ENCODE data around the gene HOXB7.

HOXB7 gene

DNA sequence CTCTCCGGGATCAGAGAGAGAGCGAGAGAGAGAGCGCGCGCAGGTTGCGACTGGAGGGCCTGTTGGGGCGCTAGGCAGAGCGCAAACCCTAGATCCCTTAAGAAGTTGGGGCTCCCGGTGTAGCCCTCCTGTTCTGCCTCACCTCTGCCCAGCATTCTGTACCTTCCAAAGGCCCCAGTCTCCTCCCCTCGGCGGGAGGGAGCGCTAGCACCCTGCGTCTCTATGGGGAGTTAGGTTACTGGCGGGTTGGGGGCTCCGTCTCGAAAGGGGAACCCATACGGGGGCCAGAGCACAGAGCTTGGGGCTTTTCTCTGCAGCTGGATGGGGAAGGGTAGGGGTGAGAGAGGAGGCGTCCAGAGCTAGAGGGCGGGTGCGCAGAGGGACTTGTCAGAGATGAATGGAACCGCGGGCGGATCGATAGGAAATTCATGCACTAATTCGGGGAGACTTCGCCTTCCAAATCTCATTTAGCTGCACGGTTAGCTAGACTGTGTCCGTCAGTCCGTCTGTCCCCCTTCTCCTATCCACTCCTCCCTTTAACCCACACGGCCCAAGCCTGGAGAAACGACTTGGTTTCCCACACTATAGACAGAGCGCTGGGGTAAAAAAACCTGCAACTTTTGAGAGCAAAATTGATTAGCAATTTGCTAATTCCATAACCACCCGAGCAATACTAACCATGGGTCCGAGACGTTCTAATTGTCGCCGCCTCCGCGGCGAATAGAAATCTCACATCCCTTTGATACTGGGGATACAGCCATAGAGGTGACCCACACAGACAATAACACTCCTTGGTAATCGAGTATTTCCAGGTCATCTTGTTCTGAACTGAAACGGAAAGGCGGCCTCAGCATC is 32.0 kb downstream of the HOXB7 start:
- DNase-seq: no peak

GRCh38 chr17:48577946-48578615 is 32.7 kb downstream of the HOXB7 start, which contains the start of gene HOXB4:
HOXB4 (minus strand) TSS chr17:48578350; CDS start chr17:48578319, 31 bp downstream.
- DNase-seq: peak; percentile 66 to 82 (median 70)

- no peak for DNase-seq
Observed at GRCh38 chr17:48577330-48577945, 33.4 kb downstream of the HOXB7 start.

DNA sequence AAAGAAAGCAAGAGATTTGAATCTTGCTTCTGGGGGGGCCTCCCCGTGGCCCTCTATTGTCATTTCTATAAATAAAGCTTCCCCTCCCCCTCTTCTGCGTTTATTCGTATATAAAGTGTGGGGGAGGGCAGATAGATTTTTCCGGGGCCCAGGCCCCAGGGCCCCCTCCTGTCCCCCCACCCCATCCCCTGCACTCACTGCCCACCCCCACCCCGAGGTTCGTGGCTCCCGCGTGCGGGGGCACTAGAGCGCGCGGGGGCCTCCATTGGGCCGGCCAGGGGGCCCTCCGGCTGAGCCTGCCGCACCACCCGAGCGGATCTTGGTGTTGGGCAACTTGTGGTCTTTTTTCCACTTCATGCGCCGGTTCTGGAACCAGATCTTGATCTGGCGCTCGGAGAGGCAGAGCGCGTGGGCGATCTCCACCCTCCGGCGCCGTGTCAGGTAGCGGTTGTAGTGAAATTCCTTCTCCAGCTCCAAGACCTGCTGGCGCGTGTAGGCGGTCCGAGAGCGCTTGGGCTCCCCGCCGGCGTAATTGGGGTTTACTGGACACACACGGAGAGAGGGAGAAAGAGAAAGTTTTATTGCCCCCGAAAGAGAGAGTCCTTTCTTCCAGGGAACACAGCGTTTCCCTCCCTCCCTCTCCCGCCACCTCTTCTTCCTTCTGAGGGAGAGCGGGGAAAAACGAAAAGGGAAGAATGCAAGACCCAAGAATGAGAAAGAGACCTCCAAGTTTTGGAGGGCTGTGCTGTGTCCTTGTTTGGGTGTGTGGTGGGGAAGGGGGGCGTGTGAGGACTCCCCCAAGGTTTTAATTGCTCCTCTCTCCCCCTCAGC is 34.1 kb downstream of the HOXB7 start:
- DNase-seq: no peak

GRCh38 chr17:48575673-48576478 is 34.9 kb downstream of the HOXB7 start:
- no peak for DNase-seq

DNA sequence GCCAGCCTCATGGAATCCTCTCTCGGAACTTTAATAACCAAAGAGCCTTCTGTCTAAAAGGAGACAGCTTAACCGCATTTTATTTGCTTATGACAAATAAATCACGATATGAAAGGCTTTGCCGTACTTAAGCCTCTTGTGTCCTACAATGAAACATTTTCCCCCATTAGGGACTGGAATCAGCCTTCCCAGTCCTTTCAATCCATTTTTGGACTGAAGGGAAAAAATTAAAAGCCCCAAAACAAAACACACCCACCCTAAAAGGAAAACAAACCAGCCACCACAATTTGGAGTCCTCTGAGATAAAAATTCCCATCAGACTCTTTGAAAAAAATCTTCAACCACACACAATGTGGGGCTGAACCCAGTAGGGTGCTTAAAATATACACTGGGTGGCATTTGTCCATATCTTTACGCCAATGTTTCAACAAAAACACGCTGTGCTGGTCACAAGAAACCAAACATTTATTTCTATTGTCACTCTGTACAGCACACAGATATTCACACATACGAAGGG is 35.7 kb downstream of the HOXB7 start:
- DNase-seq: no peak

DNA sequence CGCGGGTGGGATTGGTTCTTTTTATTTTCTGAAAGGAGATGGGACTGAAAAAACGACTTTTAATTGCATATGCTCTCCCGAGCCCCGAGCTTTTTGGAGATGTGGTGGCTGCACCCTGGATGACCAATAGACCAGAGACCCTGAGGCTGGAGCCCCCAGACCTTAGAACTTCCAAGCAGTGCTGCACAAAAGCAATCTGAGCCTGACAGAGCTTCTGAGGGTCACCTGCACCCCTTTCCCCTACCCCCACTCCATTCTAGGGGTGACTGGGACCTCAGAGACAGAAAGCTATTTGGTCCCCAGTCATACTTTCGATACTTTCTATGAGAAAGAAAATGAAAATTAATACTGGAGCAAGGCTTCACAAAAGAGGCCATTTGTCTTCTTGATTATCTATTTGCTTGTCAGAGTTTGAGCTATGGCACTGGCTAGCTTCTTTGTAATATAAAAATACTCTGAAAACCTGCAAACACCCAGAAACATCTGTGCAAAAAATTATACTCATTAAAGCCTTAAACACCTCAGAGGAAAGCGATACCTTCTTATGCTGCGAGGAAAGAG is 36.2 kb downstream of the HOXB7 start:
- DNase-seq: no peak

- no peak for DNase-seq
Observed at GRCh38 chr17:48571826-48572417, 38.9 kb downstream of the HOXB7 start.

DNA sequence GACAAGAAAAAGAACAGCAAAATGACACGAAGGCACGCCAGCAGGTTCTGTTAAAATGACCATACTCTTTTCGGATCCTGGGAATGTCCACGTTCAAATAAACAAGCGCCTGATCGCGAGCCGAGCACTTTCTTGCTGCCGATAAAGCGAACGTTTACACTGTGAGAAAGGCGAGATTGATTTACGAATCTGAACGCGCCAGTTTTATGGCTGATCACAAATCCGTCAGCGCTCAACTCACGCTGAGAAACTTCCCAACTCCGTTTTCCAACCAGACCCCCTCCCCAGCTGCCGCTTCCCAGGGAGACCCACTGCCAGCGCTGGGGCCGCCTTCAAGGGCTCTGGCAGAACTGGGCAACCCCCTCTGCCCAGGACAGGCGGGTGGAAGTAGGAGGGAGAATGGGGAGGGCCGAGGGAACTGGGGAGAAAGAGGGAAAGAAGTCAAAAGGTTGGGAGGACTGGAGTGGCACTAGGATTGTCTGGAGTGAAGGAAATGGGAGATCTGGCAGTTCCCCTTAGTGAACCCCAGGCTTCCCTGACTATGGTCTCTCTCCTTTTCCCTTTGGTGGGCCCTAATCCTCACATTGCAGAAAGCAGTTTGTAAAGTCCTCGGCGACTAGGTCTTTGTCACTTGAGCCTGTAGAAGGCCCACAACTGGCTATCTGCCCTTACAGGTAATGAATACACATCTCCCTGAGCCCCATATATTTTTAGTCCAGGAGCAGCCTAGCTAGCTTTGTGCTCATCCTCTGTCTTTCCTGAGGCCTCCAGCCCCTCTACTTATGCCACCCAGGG is 39.6 kb downstream of the HOXB7 start:
- DNase-seq: no peak

DNA sequence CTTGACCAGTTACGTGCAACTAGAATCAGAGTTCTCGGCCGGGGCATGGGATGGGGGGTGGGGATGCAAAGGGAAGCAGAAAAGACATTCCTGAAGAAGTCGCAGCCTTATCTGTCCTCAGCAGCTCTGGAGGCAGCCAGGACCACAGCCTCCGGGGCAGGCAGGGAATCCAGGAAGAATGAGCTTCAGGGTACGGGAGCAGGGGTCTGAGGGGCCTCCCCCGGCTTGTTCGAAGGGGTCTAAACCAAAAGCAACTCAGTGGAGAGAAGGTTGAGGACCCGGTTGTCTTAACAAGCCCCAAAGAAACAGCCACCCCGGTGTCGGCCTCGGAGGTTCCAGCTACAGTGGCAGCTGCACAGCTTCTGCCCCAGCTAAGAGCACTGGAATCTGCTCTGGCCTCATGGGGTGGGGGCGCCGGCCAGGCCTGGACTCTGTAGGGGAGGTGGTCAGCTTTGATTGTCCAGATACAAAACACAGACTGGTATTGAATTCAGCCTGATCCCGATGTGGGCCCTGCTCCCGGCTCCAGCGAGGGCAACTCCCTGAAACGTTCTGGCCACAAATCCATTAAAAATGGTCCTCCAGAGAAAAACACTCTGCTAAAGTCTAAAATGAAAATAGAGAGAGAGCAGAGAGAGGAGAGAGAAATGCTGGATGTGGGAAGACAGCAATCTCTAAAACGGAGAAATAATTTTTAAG is 40.3 kb downstream of the HOXB7 start:
- no peak for DNase-seq

- DNase-seq: no peak
Observed at GRCh38 chr17:48569674-48570324, 41.0 kb downstream of the HOXB7 start.

DNA sequence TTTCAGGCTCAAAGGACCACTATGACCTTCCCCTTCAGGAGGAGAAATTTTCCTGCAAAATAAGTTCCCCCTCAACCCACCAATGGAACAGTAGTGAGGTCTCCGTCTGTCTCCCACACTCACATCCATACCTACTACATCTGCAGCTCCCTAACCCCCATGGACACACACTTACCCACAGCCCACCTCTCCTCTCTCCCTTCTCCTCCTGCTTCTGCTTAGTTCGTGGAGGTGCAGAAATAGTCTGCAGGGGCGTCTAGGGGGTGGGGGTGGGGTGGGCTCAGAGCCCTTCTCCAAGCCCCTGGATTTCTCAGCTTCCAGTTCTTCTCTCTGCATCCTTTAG is 41.6 kb downstream of the HOXB7 start:
- DNase-seq: no peak

DNA sequence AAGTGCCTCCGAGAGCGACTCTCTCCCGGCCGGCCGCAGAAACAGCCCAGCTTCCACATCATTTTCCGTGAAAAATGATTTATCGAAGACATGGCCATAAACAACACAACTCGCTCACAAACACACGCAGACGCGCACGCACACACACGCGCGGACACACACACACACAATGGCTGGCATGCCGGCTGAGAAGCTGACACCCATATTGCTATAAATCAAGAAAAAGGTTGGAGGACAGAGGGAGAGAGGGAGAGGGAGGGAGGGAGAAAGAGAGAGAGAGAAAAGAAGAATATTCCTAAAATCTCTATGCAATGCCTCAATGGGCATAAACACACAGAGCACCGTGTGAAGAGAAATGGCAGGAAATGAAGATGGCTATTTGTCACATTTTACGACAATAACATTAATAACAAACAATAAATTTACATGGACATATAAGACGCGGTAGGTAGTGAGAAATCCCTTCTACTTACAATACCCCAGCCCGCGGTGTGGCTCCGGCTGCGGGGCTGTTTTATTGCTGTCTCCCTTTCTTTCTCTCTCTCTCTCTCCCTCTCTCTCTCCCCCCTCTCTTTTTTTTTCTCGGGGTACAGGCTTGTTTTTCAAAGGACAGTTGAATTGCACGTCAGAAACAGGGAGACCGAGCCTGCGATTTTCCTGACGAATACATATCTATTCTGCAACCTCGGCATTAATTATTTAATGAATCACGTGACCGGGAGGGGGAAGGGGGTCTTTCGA is 42.1 kb downstream of the HOXB7 start:
- DNase-seq: no peak

DNA sequence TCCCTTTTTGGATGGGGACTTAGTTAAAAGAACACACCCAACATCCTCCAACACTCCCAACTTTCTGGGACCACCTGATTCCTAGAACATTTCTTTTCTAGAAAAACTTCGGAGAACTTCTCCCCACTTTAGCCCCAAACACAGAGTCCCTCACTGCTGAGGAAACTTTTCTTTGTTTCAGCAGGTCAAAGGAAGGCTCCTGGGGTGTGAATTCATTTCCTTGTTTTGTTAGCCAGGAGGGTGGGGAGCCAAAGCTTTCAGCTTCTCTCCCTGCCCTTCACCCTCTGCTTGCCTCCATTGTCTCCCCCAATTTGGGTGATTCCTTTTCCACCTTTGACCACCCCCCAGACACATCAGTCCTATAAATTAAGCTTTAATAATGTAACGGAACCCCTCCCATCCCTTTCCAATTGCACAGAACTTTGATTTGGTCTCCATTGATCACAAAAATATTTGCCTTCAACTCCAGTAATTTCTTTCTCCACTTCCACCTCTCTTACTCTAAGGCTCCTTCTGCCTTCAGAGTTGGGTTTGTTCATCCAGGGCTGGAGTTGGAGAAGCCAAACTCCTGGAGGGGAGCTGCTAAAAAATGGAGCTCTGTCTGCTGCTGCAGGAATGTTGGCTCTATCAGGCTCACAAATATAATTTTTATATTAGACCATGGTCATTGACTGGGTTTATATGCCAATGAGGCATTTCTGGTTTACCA is 43.0 kb downstream of the HOXB7 start:
- no peak for DNase-seq

- DNase-seq: no peak
Observed at GRCh38 chr17:48567209-48567608, 43.6 kb downstream of the HOXB7 start.

DNA sequence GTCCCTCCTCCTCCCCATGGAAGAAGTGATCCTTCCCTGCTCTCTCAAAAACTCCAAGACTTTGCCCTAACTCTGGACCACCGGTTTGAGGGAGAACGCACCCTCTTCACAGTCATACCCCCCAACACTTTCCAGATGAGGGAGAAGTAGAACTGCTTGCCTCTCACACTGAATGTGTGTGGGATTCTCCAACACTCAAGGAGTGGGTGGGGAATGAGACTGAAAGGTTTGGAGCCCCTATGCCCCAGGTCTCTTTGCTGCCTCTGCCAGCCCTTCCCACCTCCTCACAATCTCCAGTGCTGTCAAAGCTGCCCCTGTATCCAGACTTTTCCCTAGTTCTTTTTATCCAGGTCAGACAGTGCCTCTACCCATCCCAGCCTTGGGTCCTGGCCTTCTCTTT is 44.1 kb downstream of the HOXB7 start:
- no peak for DNase-seq

DNA sequence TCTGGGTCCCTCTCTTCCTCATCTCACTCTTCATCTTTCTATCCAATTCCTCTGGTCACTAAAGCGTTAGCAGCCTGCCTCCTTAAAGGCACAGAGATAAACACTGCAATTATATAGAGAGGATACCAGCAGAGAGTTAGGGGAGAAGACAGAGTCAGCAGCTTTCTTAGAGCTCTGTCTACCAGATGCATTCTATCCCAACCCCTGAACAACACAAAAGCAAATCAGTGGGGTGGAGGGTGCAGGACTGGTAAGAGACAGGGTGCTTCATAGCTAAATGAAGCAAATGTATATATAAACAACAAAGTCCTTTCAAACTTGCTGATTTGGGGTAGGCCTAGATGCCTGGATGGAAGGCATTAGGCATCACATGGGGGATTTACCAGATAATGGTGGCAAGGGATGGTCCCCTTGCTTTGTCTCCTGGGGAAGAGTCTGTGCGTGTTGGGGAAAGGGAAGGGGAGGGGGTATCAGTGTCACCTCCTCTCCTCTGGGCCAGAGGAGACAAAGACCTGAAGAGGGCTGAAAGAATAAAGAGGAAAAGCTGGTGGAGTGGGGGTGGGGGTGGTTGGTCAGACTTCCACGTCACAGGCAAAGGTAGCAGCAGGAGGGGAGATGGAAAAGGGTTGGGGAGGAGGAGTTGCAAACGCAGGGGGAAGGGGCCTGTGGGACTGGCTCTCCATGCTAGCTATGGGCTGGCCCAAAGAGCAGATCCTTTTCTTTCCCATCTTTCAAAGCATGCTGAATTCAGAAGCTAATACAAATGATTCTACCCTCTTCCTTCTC is 44.7 kb downstream of the HOXB7 start:
- no peak for DNase-seq
